MM.1S (cell line): ENCODE measurements around the gene SYTL3.
"Not testable (repeated sequence)": the region's sequence is repeated elsewhere in the genome, so short reads cannot be mapped to it uniquely, and the experiment has no call there.

Source experiments
- DNase-seq: peaks from one replicate; pipeline ENCODE4 v3.0.0-alpha.2; 2015
- H2AFZ ChIP-seq: fragments of 300-600 bp; sonication (generic); 2 replicates; pipeline ENCODE4 v1.6.0; 2016; ENCODE audit warnings: antibody characterized with exemption, low read length
- H3F3A ChIP-seq: fragments of 300-600 bp; sonication (generic); 2 replicates; pipeline ENCODE4 v1.6.1; 2016; ENCODE audit warnings: mild to moderate bottlenecking, antibody characterized with exemption, low read length, moderate library complexity, mixed read lengths; ENCODE audit not compliant: insufficient read depth
- H3K27ac ChIP-seq: fragments of 300-600 bp; sonication (generic); 2 replicates; pipeline ENCODE4 v1.5.1; 2016; ENCODE audit warnings: mild to moderate bottlenecking, low read length
- H3K27me3 ChIP-seq: fragments of 300-600 bp; sonication (generic); replicated peaks from 2 replicates; pipeline ENCODE4 v1.6.0; 2016; ENCODE audit warnings: low read length; ENCODE audit not compliant: insufficient read depth
- H3K36me3 ChIP-seq: fragments of 300-600 bp; sonication (generic); replicated peaks from 2 replicates; pipeline ENCODE4 v1.6.1; 2016; ENCODE audit warnings: mild to moderate bottlenecking, low read length, mixed read lengths; ENCODE audit not compliant: insufficient read depth
- H3K4me1 ChIP-seq: fragments of 300-600 bp; sonication (generic); 2 replicates; pipeline ENCODE4 v1.6.1; 2016; ENCODE audit warnings: low read length, mixed read lengths
- H3K4me2 ChIP-seq: fragments of 300-600 bp; sonication (generic); 2 replicates; pipeline ENCODE4 v1.6.0; 2016; ENCODE audit warnings: low read depth, low read length
- H3K4me3 ChIP-seq: fragments of 300-600 bp; sonication (generic); 2 replicates; pipeline ENCODE4 v1.5.1; 2016; ENCODE audit warnings: low read length, mixed read lengths
- H3K79me2 ChIP-seq: fragments of 300-600 bp; sonication (generic); 2 replicates; pipeline ENCODE4 v1.6.1; 2016; ENCODE audit warnings: mixed run types, low read length, mixed read lengths
- H3K9ac ChIP-seq: fragments of 300-600 bp; sonication (generic); 2 replicates; pipeline ENCODE4 v1.6.1; 2016; ENCODE audit warnings: low read length, mixed read lengths
- H3K9me2 ChIP-seq: fragments of 300-600 bp; sonication (generic); replicated peaks from 2 replicates; pipeline ENCODE4 v1.6.1; 2016; ENCODE audit warnings: mild to moderate bottlenecking, low read length, mixed read lengths; ENCODE audit not compliant: insufficient read depth
- H3K9me3 ChIP-seq: fragments of 300-600 bp; sonication (generic); replicated peaks from 2 replicates; pipeline ENCODE4 v1.6.1; 2016; ENCODE audit warnings: mild to moderate bottlenecking, low read length, mixed read lengths; ENCODE audit not compliant: insufficient read depth
- H4K20me1 ChIP-seq: fragments of 300-600 bp; sonication (generic); 2 replicates; pipeline ENCODE4 v1.6.1; 2016; ENCODE audit warnings: mild to moderate bottlenecking, low read length, moderate library complexity, mixed read lengths; ENCODE audit not compliant: insufficient read depth
- EZH2 ChIP-seq: fragments of 300-600 bp; sonication (generic); optimal IDR thresholded peaks from 2 replicates; pipeline ENCODE3; 2017; ENCODE audit warnings: low read depth, mild to moderate bottlenecking, antibody characterized with exemption, low read length, mixed read lengths
- EZH2phosphoT487 ChIP-seq: fragments of 300-600 bp; sonication (generic); IDR thresholded peaks from 2 replicates; pipeline ENCODE4 v1.6.1; 2018; ENCODE audit warnings: antibody characterized with exemption, low read length
- TF ChIP-seq, protein P1 (sequence below): fragments of 300-600 bp; sonication (generic); IDR thresholded peaks from 2 replicates; pipeline ENCODE4 v1.5.1; 2016; ENCODE audit warnings: antibody characterized with exemption, low read length, mixed read lengths

Gene SYTL3

DNA sequence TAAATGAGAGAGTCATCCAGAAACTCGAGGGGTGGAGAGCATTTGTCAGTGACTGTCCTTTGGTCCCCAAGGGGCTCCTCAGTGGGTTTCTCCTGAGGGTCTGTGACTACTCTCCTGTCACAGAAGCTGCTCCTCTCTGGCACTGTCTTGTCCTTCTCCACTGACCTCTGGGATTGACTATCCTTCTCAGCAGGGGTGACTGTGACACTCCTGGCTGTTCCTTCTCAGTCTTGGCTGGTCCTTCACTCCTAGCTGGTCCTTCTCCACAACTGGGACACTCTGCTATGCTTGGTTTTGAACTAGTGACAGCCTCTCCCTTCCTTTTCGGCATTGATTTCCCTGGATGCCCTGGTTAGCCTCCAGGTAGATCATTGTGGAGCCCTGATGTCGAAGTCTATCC, 38.8 kb upstream of the SYTL3 start:
- Histone ChIP-seq H3K4me3 (no peak overlapping the region), H3K9me3 (no peaks in the 10 kb centered on the region), H3F3A (no peaks in the 10 kb centered on the region), H3K27ac (no peak overlapping the region), H2AFZ (no peak overlapping the region), H3K4me1 (no peaks in the 10 kb centered on the region), H4K20me1 (no peaks in the 10 kb centered on the region), H3K9me2 (no peaks in the 10 kb centered on the region), H3K36me3 (no peaks in the 10 kb centered on the region), H3K4me2 (no peak overlapping the region), H3K79me2 (no peaks in the 10 kb centered on the region), H3K9ac (no peak overlapping the region), H3K27me3 (no peaks in the 10 kb centered on the region)
- no peak for TF ChIP-seq EZH2
- TF ChIP-seq, protein P1, sequence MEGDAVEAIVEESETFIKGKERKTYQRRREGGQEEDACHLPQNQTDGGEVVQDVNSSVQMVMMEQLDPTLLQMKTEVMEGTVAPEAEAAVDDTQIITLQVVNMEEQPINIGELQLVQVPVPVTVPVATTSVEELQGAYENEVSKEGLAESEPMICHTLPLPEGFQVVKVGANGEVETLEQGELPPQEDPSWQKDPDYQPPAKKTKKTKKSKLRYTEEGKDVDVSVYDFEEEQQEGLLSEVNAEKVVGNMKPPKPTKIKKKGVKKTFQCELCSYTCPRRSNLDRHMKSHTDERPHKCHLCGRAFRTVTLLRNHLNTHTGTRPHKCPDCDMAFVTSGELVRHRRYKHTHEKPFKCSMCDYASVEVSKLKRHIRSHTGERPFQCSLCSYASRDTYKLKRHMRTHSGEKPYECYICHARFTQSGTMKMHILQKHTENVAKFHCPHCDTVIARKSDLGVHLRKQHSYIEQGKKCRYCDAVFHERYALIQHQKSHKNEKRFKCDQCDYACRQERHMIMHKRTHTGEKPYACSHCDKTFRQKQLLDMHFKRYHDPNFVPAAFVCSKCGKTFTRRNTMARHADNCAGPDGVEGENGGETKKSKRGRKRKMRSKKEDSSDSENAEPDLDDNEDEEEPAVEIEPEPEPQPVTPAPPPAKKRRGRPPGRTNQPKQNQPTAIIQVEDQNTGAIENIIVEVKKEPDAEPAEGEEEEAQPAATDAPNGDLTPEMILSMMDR = no peak
- TF ChIP-seq EZH2phosphoT487 = no peak
- DNase-seq = no peak

DNA sequence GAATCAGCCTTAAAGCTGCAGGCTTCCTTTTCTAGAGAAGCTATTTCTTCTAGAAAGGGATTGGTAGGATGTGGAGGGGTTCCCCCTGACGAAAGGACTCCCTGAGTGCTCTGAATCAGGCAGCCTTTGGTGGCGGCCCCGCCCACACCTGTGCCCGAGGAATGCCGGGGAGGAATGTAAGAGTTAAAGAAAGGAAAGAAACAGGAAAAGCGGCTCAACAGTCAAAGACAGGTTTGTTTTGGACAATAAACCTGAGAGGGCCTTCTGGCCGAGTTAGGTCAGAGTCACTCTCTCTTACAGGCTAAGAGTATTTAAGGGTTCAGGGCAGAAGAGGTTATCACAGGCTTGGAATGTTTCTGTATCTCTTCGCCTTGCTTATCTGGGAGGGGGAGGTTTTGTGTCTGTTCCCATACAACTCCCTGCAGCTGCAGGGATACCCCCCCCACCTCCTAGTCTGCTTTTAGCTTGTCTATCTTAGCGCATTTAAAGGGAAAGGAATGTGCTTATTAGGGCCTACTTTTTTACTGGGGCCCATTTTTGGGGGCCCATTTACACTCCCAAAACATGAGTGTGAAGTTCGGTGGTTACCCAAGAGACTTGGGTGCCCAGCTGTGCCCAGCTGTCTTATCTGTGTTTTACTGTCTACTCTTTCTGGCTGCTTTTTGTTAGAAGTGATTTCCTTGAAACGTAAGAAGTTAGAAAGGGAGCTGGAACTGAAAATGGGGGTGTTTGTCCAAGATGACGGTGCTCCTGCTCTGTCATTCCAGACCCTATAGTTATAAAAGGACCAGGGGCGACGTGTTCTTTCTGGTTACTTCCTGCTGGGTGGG, 38.1 kb upstream of the SYTL3 start:
- H3K9ac ChIP-seq = no peak overlapping the region
- no peak for DNase-seq
- H3K27ac ChIP-seq = no peak overlapping the region
- no peaks in the 10 kb centered on the region for H4K20me1 ChIP-seq
- H3F3A ChIP-seq = no peaks in the 10 kb centered on the region
- H2AFZ ChIP-seq = no peak overlapping the region
- no peaks in the 10 kb centered on the region for H3K4me1 ChIP-seq
- H3K36me3 ChIP-seq = no peaks in the 10 kb centered on the region
- H3K9me2 ChIP-seq = no peaks in the 10 kb centered on the region
- no peaks in the 10 kb centered on the region for H3K79me2 ChIP-seq
- no peak overlapping the region for H3K4me3 ChIP-seq
- H3K9me3 ChIP-seq = no peaks in the 10 kb centered on the region
- H3K27me3 ChIP-seq = no peaks in the 10 kb centered on the region
- TF ChIP-seq EZH2phosphoT487 = no peak
- TF ChIP-seq EZH2 = no peak
- TF ChIP-seq, protein P1 = no peak
- H3K4me2 ChIP-seq = no peak overlapping the region

DNA sequence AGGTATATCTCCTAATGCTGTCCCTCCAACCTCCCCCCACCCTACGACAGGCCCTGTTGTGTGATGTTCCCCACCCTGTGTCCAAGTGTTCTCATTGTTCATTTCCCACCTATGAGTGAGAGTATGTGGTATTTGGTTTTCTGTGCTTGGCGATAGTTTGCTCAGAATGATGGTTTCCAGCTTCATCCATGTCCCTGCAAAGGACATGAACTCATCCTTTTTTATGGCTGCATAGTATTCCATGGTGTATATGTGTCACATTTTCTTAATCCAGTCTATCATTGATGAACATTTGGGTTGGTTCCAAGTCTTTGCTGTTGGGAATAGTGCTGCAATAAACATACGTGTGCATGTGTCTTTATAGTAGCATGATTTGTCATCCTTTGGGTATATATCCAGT, 35.2 kb upstream of the SYTL3 start:
- not testable (repeated sequence) for H3K9me2 ChIP-seq, H4K20me1 ChIP-seq, H3K27me3 ChIP-seq, H3K79me2 ChIP-seq, H3K9ac ChIP-seq, H3F3A ChIP-seq, H3K36me3 ChIP-seq, H2AFZ ChIP-seq, DNase-seq, H3K4me3 ChIP-seq, H3K9me3 ChIP-seq, H3K27ac ChIP-seq, H3K4me2 ChIP-seq, H3K4me1 ChIP-seq

DNA sequence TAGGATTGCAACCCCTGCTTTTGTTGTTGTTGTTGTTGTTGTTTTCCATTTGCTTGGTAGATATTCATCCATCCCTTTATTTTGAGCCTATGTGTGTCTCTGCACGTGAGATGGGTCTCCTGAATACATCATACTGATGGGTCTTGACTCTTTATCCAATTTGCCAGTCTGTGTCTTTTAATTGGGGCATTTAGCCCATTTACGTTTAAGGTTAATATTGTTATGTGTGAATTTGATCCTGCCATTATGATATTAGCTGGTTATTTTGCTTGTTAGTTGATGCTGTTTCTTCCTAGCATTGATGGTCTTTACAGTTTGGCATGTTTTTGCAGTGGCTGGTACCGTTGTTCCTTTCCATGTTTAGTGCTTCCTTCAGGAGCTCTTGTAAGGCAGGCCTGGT, 31.6 kb upstream of the SYTL3 start:
- not testable (repeated sequence) for H3K36me3 ChIP-seq, H3K9ac ChIP-seq, H4K20me1 ChIP-seq, H3K27me3 ChIP-seq, H3K4me2 ChIP-seq, H3K4me3 ChIP-seq, H3F3A ChIP-seq, H3K27ac ChIP-seq, H2AFZ ChIP-seq, H3K4me1 ChIP-seq, H3K79me2 ChIP-seq, H3K9me2 ChIP-seq, H3K9me3 ChIP-seq, DNase-seq
